GM12892 (cell line): ENCODE data around the gene RNF212B.

Source experiments
- POLR2A ChIP-seq: IDR thresholded peaks from 2 replicates; pipeline ENCODE4 v1.6.1; 2011; ENCODE audit warnings: low read depth, low read length, control low read depth
- POLR2AphosphoS5 ChIP-seq: IDR thresholded peaks from 2 replicates; pipeline ENCODE4 v1.6.1; 2011; ENCODE audit warnings: low read depth, low read length, control low read depth

DNA sequence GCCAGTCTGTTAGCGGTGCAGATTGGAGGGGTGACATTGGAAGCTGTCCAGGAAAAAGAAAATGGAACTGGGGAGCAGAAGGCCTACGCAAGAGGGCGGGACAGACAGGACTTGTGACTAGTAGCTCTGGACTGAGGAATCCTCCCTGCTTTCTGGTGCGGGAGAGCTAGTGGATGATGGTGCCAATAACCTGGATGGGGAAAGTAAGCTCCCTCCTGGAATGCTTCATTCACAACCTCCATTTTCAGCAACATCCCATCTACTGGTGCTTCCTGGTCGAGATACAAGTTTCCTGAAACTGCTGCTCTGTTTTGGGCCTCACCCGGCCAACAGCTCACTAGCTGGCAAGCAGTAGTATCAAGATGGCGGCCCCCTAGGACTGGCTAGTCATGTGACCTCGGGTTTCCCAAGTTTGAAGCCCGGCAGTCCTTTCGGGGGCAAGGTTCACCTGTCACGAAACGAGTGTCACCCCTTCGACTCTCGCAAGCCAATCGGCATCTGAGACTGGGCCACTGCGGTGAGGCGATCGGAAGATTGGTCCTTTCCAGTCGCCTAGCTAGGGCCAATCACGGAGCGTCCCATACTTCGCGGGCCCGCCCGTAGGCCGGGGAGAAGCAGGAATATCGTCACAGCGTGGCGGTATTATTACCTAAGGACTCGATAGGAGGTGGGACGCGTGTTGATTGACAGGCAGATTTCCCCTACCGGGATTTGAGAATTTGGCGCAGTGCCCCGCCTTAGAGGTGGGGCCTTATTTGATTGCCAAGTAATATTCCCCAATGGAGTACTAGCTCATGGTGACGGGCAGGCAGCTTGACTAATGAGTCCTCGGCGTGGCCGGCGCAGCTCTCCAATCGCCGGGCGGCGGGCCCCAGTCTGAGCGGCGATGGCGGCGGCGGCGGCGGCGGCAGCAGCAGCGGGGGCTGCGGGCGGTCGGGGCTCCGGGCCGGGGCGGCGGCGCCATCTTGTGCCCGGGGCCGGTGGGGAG is 83.1 kb downstream of the RNF212B start, which contains the start of gene PABPN1:
- TF ChIP-seq POLR2A = peak; percentile 71
- no peak; the same call in 1 of the 2 replicates for TF ChIP-seq POLR2AphosphoS5
